OCI-LY3 (cell line): ENCODE results near the gene KHNYN.

Source experiments
- EZH2phosphoT487 ChIP-seq: fragments of 200-600 bp; shearing (Covaris generic); IDR thresholded peaks from 2 replicates; pipeline ENCODE4 v1.6.1; 2018; ENCODE audit warnings: antibody characterized with exemption, mixed run types, low read depth
- TF ChIP-seq, protein P1 (sequence below): fragments of 200-600, 300-600 bp; sonication (generic); IDR thresholded peaks from 2 replicates; pipeline ENCODE4 v1.5.1; 2014; ENCODE audit warnings: antibody characterized with exemption, low read length, low read depth

DNA sequence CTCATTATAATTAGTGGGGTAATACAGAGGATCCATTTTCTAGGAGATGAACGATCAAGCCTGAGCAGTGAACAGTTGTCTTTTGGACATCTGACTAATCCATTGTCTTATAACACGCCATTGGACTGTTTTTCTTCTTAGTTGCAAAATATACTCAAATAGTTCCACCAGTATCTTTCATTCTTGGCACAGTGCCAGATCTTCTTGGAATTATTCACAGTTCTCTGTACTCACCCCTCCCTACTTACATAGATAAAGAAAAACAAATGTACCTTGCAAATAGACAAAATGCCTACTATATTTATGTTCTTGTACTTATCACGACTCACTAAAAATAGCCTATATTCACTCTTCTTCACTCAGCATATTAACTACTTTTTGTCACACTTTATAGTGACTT, 4.0 kb upstream of the KHNYN start:
- TF ChIP-seq, protein P1, sequence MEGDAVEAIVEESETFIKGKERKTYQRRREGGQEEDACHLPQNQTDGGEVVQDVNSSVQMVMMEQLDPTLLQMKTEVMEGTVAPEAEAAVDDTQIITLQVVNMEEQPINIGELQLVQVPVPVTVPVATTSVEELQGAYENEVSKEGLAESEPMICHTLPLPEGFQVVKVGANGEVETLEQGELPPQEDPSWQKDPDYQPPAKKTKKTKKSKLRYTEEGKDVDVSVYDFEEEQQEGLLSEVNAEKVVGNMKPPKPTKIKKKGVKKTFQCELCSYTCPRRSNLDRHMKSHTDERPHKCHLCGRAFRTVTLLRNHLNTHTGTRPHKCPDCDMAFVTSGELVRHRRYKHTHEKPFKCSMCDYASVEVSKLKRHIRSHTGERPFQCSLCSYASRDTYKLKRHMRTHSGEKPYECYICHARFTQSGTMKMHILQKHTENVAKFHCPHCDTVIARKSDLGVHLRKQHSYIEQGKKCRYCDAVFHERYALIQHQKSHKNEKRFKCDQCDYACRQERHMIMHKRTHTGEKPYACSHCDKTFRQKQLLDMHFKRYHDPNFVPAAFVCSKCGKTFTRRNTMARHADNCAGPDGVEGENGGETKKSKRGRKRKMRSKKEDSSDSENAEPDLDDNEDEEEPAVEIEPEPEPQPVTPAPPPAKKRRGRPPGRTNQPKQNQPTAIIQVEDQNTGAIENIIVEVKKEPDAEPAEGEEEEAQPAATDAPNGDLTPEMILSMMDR = no peak
- no peak for TF ChIP-seq EZH2phosphoT487
